ENCODE data around the gene CNTN4. TPM values are rescaled to one million over a fixed set of nuclear protein-coding genes. Genes with fewer than 3 reads are reported as not detected.

The CNTN4 gene
- total RNA-seq, 4 donors from 2014 or later, result 33.6 to 112 (median 53.1) TPM

DNA sequence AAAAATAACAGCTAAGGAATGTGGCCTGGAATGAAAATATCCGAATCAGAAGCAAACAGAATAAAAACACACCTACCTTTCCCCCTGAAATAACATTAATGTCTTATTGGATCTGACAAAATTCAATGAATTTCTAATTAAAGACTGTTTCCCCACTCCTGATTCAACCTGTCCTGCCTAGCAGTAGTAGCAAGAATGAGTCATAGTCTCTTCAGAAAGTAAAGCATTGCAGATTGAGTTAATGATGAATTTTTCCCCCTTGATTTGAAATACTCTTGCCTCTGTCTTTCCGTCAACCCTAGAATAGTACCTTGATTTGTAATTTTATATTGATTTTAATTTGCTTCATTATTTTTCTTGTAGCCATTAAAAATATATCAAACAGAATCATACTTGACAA is 212.4 kb downstream of the CNTN4 start:
- WGBS, 2 donors, result 91 to 93% methylated on average over 2 of the region's 2 CpGs
- intact Hi-C loops (cut with DNase I), result no loop called here
- no peaks in the 10 kb centered on the region for H3K4me1 ChIP-seq
- no peak overlapping the region for H3K27ac ChIP-seq
- H3K36me3 ChIP-seq, result no peaks in the 10 kb centered on the region
- H3K9me3 ChIP-seq, result no peaks in the 10 kb centered on the region
- no peak for TF ChIP-seq POLR2A (IDR thresholded peaks at IDR 0.05)
- TF ChIP-seq CTCF (IDR thresholded peaks at IDR 0.05), result no peak
- H3K4me3 ChIP-seq (replicated peaks in 1 of 3), result no peak overlapping the region
- no peaks in the 10 kb centered on the region for H3K27me3 ChIP-seq
- DNase-seq, result no peak

- no peak for DNase-seq
- H3K27me3 ChIP-seq, result no peaks in the 10 kb centered on the region
- no peak overlapping the region for H3K4me3 ChIP-seq (replicated peaks in 1 of 3)
- no peak for TF ChIP-seq CTCF (IDR thresholded peaks at IDR 0.05)
- TF ChIP-seq POLR2A (IDR thresholded peaks at IDR 0.05), result no peak
- H3K36me3 ChIP-seq, result no peaks in the 10 kb centered on the region
- intact Hi-C loops (cut with DNase I), result no loop called here
- H3K27ac ChIP-seq, result no peak overlapping the region
- no peaks in the 10 kb centered on the region for H3K9me3 ChIP-seq
- H3K4me1 ChIP-seq, result no peaks in the 10 kb centered on the region
- WGBS, 2 donors, result 77 to 78% methylated on average over 7 of the region's 7 CpGs
Observed at GRCh38 chr3:2317521-2317920, 218.9 kb downstream of the CNTN4 start.

GRCh38 chr3:2334921-2335320 is 236.3 kb downstream of the CNTN4 start:
- Histone ChIP-seq H3K9me3 (no peaks in the 10 kb centered on the region), H3K27ac (no peak overlapping the region), H3K4me1 (peaks cover 0 to 6% of the 10 kb centered on the region in 2 donors), H3K27me3 (no peaks in the 10 kb centered on the region), H3K36me3 (no peaks in the 10 kb centered on the region), H3K4me3 (replicated peaks in 1 of 3) (no peak overlapping the region)
- intact Hi-C loops (cut with DNase I), result no loop called here
- DNase-seq, result no peak
- no peak for TF ChIP-seq POLR2A (IDR thresholded peaks at IDR 0.05)
- TF ChIP-seq CTCF (IDR thresholded peaks at IDR 0.05), result no peak
- WGBS, 2 donors, result 89 to 93% methylated on average over 3 of the region's 3 CpGs

- Histone ChIP-seq H3K9me3 (no peaks in the 10 kb centered on the region), H3K36me3 (no peaks in the 10 kb centered on the region), H3K27ac (no peak overlapping the region), H3K27me3 (no peaks in the 10 kb centered on the region), H3K4me1 (no peaks in the 10 kb centered on the region), H3K4me3 (replicated peaks in 1 of 3) (no peak overlapping the region)
- intact Hi-C loops (cut with DNase I), result no loop called here
- 86 to 95% methylated on average over 5 of the region's 5 CpGs for WGBS, 2 donors
- no peak for DNase-seq
- no peak for TF ChIP-seq POLR2A (IDR thresholded peaks at IDR 0.05)
Observed at GRCh38 chr3:2343031-2343682, 244.5 kb downstream of the CNTN4 start.

GRCh38 chr3:2352134-2352762 is 253.6 kb downstream of the CNTN4 start:
- Histone ChIP-seq H3K27ac (no peak overlapping the region), H3K9me3 (no peaks in the 10 kb centered on the region), H3K4me1 (no peaks in the 10 kb centered on the region), H3K4me3 (replicated peaks in 1 of 3) (no peak overlapping the region), H3K27me3 (no peaks in the 10 kb centered on the region), H3K36me3 (no peaks in the 10 kb centered on the region)
- TF ChIP-seq CTCF (IDR thresholded peaks at IDR 0.05) (no peak), POLR2A (IDR thresholded peaks at IDR 0.05) (no peak)
- no peak for DNase-seq
- 89 to 91% methylated on average over 11 to 18 of the region's 28 CpGs for WGBS, 2 donors
- intact Hi-C loops (cut with DNase I), result no loop called here
